Measurements from ENCODE around the gene ZNF236. TPM values are rescaled to one million over a fixed set of nuclear protein-coding genes. Genes with fewer than 3 reads are reported as not detected.
"Not testable (repeated sequence)": the region's sequence is repeated elsewhere in the genome, so short reads cannot be mapped to it uniquely, and the experiment has no call there.

Gene ZNF236
- total RNA-seq, 2 donors from 2014 or later, result 9.7 to 16.9 TPM

DNA sequence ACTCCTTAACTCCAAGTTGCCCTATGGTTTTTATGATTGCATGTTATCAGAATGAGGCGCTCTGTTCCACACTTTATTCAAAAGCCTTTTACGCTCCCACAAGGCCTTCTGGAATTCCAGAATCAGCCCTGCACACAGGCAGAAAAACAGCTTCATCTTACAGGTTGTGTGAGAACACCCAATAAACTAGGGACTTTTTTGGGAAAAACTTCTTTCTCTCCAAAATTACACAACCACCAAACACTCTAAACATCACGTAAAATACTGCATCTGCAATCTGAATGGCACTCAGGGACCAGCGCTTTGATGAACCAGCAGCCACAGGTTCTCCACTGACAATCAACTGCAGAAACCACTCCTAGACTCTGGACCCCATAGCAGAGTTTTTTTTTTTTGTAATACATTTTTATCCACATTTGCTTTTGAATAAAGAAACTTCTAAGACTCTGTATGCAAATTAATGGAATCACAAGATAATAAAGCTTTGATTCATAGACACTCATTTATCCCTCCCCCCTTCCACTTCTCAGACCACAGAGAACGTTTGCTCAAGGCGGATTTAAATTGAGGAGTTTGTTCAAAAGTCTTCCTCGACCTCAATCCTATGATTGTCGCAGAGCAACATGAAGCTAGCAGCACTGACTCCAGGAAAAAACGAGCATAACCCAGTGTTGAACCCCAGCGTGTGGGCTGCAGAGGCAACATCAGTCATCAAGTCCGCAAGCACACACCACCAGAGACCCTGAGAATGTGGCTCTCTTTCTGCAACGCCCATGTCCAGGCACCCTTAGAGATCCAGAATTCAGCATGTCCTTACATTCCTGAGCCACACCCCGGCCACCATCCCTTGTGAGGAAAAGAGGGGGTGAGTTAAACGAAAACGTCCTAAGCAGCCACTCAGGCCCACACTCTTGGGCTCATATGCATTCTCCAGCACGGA is 193.7 kb downstream of the ZNF236 start:
- no peak overlapping the region for H3K27ac ChIP-seq
- H3K36me3 ChIP-seq, result no peaks in the 10 kb centered on the region
- intact Hi-C loops (cut with DNase I), result no loop called here
- DNase-seq, result no peak
- H3K9me3 ChIP-seq, result no peaks in the 10 kb centered on the region
- no peak overlapping the region for H3K4me3 ChIP-seq
- no peak for TF ChIP-seq CTCF (IDR thresholded peaks at IDR 0.05)
- H3K27me3 ChIP-seq, result no peaks in the 10 kb centered on the region
- H3K4me1 ChIP-seq, result no peaks in the 10 kb centered on the region
- H3K9ac ChIP-seq (ENCODE audit: low read depth in 2 of 2, low read length in 2 of 2), result no peak overlapping the region

DNA sequence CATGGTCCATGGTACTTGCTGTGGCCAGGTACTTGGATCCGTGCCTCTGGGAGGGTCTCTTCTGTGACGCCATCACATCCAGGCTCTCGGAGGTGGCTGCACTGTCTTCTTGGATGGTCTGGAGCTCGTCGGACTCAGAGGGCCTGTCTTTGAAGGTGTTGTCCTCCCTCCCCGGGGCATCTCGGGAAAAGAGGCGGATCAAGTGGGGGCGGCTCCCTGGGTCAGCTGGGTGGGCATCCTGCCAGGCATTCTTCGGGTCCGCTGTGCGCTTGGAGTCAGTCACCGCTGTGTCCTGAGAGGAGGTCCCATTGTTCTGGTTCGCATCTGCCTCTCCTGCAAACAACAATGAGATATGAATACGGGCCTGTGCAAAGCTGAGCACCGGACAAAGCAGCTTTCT is 194.6 kb downstream of the ZNF236 start:
- no peaks in the 10 kb centered on the region for H3K36me3 ChIP-seq
- intact Hi-C loops (cut with DNase I), result no loop called here
- no peak overlapping the region for H3K27ac ChIP-seq
- no peaks in the 10 kb centered on the region for H3K4me1 ChIP-seq
- H3K9me3 ChIP-seq, result no peaks in the 10 kb centered on the region
- H3K4me3 ChIP-seq, result no peak overlapping the region
- TF ChIP-seq CTCF (IDR thresholded peaks at IDR 0.05), result no peak
- no peak for DNase-seq
- H3K27me3 ChIP-seq, result no peaks in the 10 kb centered on the region
- H3K9ac ChIP-seq (ENCODE audit: low read depth in 2 of 2, low read length in 2 of 2), result no peak overlapping the region

GRCh38 chr18:77017355-77017754 is 195.0 kb downstream of the ZNF236 start:
- no peak overlapping the region for H3K27ac ChIP-seq
- TF ChIP-seq CTCF (IDR thresholded peaks at IDR 0.05), result no peak
- no peaks in the 10 kb centered on the region for H3K36me3 ChIP-seq
- H3K27me3 ChIP-seq, result no peaks in the 10 kb centered on the region
- intact Hi-C loops (cut with DNase I), result no loop called here
- no peaks in the 10 kb centered on the region for H3K9me3 ChIP-seq
- no peaks in the 10 kb centered on the region for H3K4me1 ChIP-seq
- DNase-seq, result no peak
- H3K4me3 ChIP-seq, result no peak overlapping the region
- no peak overlapping the region for H3K9ac ChIP-seq (ENCODE audit: low read depth in 2 of 2, low read length in 2 of 2)

GRCh38 chr18:77018650-77019049 is 196.3 kb downstream of the ZNF236 start:
- DNase-seq; H3K9ac ChIP-seq (ENCODE audit: low read depth in 2 of 2, low read length in 2 of 2); H3K4me1 ChIP-seq; intact Hi-C loops (cut with DNase I); H3K36me3 ChIP-seq; H3K27ac ChIP-seq; H3K9me3 ChIP-seq; H3K4me3 ChIP-seq; H3K27me3 ChIP-seq: not testable (repeated sequence)

- intact Hi-C loops (cut with DNase I), result no loop called here
- Histone ChIP-seq H3K4me3 (no peak overlapping the region), H3K36me3 (no peaks in the 10 kb centered on the region), H3K9me3 (no peaks in the 10 kb centered on the region), H3K4me1 (no peaks in the 10 kb centered on the region), H3K27me3 (no peaks in the 10 kb centered on the region), H3K9ac (ENCODE audit: low read depth in 2 of 2, low read length in 2 of 2) (no peak overlapping the region), H3K27ac (no peak overlapping the region)
- DNase-seq, result no peak
- no peak for TF ChIP-seq CTCF (IDR thresholded peaks at IDR 0.05)
These were observed 197.3 kb downstream of the ZNF236 start for GRCh38 chr18:77019641-77020040.

Data from colonic mucosa (tissue), 4 donors.